ENCODE data around the gene RBBP4. TPM values are rescaled to one million over a fixed set of nuclear protein-coding genes. Genes with fewer than 3 reads are reported as not detected.

Gene RBBP4
- total RNA-seq, 1 donor from 2014 or later, result 80.3 TPM

- Histone ChIP-seq H3K4me1 (peaks cover 4% of the 10 kb centered on the region), H3K36me3 (no peaks in the 10 kb centered on the region), H3K27ac (peak overlapping the region; percentile 62), H3K4me3 (no peak overlapping the region), H3K9me3 (no peaks in the 10 kb centered on the region), H3K27me3 (no peaks in the 10 kb centered on the region)
- DNase-seq (ENCODE audit: extremely low spot score in 2 of 2), result no peak
- TF ChIP-seq CTCF (IDR thresholded peaks at IDR 0.05), result no peak
- peak in 1 of 2 donors; percentile 35 for TF ChIP-seq POLR2AphosphoS5 (IDR thresholded peaks at IDR 0.05; ENCODE audit: insufficient read depth in 1 of 2, low read depth in 1 of 2)
- no peak for TF ChIP-seq POLR2A (IDR thresholded peaks at IDR 0.05)
- intact Hi-C loops (cut with DNase I), result loop anchor here (10.0 kb wide), 1 partner anchor 159 kb away; the partner anchor contains the start of gene FNDC5
Measured at GRCh38 chr1:32715901-32716311, 64.9 kb downstream of the RBBP4 start.

GRCh38 chr1:32716312-32717148 lies 65.5 kb downstream of the RBBP4 start:
- H3K27ac ChIP-seq, result peak overlapping the region; percentile 62
- TF ChIP-seq POLR2AphosphoS5 (IDR thresholded peaks at IDR 0.05; ENCODE audit: insufficient read depth in 1 of 2, low read depth in 1 of 2) (peak; percentile 62 to 80), CTCF (IDR thresholded peaks at IDR 0.05) (no peak)
- H3K36me3 ChIP-seq, result no peaks in the 10 kb centered on the region
- no peak overlapping the region for H3K4me3 ChIP-seq
- no peaks in the 10 kb centered on the region for H3K9me3 ChIP-seq
- peaks cover 4% of the 10 kb centered on the region for H3K4me1 ChIP-seq
- DNase-seq (ENCODE audit: extremely low spot score in 2 of 2), result no peak
- H3K27me3 ChIP-seq, result no peaks in the 10 kb centered on the region
- intact Hi-C loops (cut with DNase I), result loop anchor here (10.0 kb wide), 1 partner anchor 158 kb away; the partner anchor contains the start of gene FNDC5

DNA sequence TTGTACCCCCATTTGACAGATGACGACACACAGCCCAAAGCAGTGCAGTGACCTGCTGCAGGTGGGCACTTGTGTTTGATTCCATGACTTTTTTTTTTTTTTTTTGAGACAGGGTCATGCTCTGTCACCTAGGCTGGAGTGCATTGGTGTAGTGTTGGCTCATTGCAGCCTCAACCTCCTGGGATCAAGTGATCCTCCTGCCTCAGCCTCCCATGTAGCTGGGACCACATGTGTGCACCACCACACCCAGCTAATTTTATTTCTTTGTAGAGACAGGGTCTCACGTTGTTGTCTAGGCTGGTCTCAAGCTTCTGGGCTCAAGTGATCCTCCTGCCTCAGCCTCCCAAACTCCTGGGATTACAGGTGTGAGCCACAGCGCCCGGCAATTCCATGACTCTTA lies 66.5 kb downstream of the RBBP4 start:
- H3K27me3 ChIP-seq, result no peaks in the 10 kb centered on the region
- H3K4me3 ChIP-seq, result no peak overlapping the region
- peak overlapping the region; percentile 59 for H3K27ac ChIP-seq
- no peaks in the 10 kb centered on the region for H3K9me3 ChIP-seq
- DNase-seq (ENCODE audit: extremely low spot score in 2 of 2), result no peak
- intact Hi-C loops (cut with DNase I), result loop anchor here (10.0 kb wide), 1 partner anchor 157 kb away; the partner anchor contains the start of gene FNDC5
- H3K36me3 ChIP-seq, result no peaks in the 10 kb centered on the region
- no peaks in the 10 kb centered on the region for H3K4me1 ChIP-seq
- no peak for TF ChIP-seq POLR2A (IDR thresholded peaks at IDR 0.05)
- no peak for TF ChIP-seq POLR2AphosphoS5 (IDR thresholded peaks at IDR 0.05; ENCODE audit: insufficient read depth in 1 of 2, low read depth in 1 of 2)
- TF ChIP-seq CTCF (IDR thresholded peaks at IDR 0.05), result no peak

GRCh38 chr1:32718036-32718435 lies 67.0 kb downstream of the RBBP4 start:
- Histone ChIP-seq H3K27me3 (no peaks in the 10 kb centered on the region), H3K27ac (no peak overlapping the region), H3K36me3 (no peaks in the 10 kb centered on the region), H3K4me3 (no peak overlapping the region), H3K4me1 (no peaks in the 10 kb centered on the region), H3K9me3 (no peaks in the 10 kb centered on the region)
- intact Hi-C loops (cut with DNase I), result loop anchor here (10.0 kb wide), 1 partner anchor 157 kb away; the partner anchor contains the start of gene FNDC5
- no peak for TF ChIP-seq POLR2AphosphoS5 (IDR thresholded peaks at IDR 0.05; ENCODE audit: insufficient read depth in 1 of 2, low read depth in 1 of 2)
- no peak for TF ChIP-seq CTCF (IDR thresholded peaks at IDR 0.05)
- TF ChIP-seq POLR2A (IDR thresholded peaks at IDR 0.05), result no peak
- no peak for DNase-seq (ENCODE audit: extremely low spot score in 2 of 2)

GRCh38 chr1:32718527-32718926 lies 67.5 kb downstream of the RBBP4 start:
- Histone ChIP-seq H3K27me3 (no peaks in the 10 kb centered on the region), H3K4me3 (no peak overlapping the region), H3K36me3 (no peaks in the 10 kb centered on the region), H3K4me1 (no peaks in the 10 kb centered on the region), H3K27ac (no peak overlapping the region), H3K9me3 (no peaks in the 10 kb centered on the region)
- intact Hi-C loops (cut with DNase I), result loop anchor here (10.0 kb wide), 1 partner anchor 156 kb away; the partner anchor contains the start of gene FNDC5
- DNase-seq (ENCODE audit: extremely low spot score in 2 of 2), result no peak
- no peak for TF ChIP-seq POLR2AphosphoS5 (IDR thresholded peaks at IDR 0.05; ENCODE audit: insufficient read depth in 1 of 2, low read depth in 1 of 2)
- TF ChIP-seq CTCF (IDR thresholded peaks at IDR 0.05), result no peak
- no peak for TF ChIP-seq POLR2A (IDR thresholded peaks at IDR 0.05)
